Neural cell (in vitro differentiated cells): ENCODE data around the gene IL24. TPM values are rescaled to one million over a fixed set of nuclear protein-coding genes. Genes with fewer than 3 reads are reported as not detected.

ENCODE experiments used
- H2AFZ ChIP-seq: fragments of 200-600, 300-800 bp; sonication (generic), shearing (Covaris generic); 2 replicates; pipeline ENCODE4 v1.6.0; 2014; ENCODE audit warnings: low read depth, mild to moderate bottlenecking, antibody characterized with exemption, low read length, moderate library complexity
- H3F3A ChIP-seq: fragments of 200-600 bp; shearing (Covaris generic); 2 replicates; pipeline ENCODE4 v1.6.1; 2016; ENCODE audit warnings: mild to moderate bottlenecking, moderate library complexity, mixed read lengths, antibody characterized with exemption, low read length; ENCODE audit not compliant: insufficient read depth, poor library complexity, severe bottlenecking
- H3K27ac ChIP-seq: fragments of 200-600, 300-800 bp; sonication (generic), shearing (Covaris generic); 2 replicates; pipeline ENCODE4 v1.5.1; 2014; ENCODE audit warnings: mild to moderate bottlenecking, low read length, moderate library complexity
- H3K27me3 ChIP-seq: fragments of 300-800, 200-600 bp; sonication (generic), shearing (Covaris generic); 2 replicates; pipeline ENCODE4 v1.6.0; 2014; ENCODE audit warnings: mild to moderate bottlenecking, low read depth, low read length, moderate library complexity; ENCODE audit not compliant: insufficient read depth
- H3K36me3 ChIP-seq: fragments of 300-800, 200-600 bp; sonication (generic), shearing (Covaris generic); 2 replicates; pipeline ENCODE4 v1.5.1; 2014; ENCODE audit warnings: mild to moderate bottlenecking, antibody characterized with exemption, low read length, moderate library complexity; ENCODE audit not compliant: insufficient read depth
- H3K4me2 ChIP-seq: fragments of 300-800, 200-600 bp; sonication (generic), shearing (Covaris generic); 2 replicates; pipeline ENCODE4 v1.6.0; 2014; ENCODE audit warnings: mild to moderate bottlenecking, low read length
- H3K4me3 ChIP-seq: fragments of 300-800, 200-600 bp; sonication (generic), shearing (Covaris generic); 2 replicates; pipeline ENCODE4 v1.5.1; 2014; ENCODE audit warnings: mild to moderate bottlenecking, low read length, moderate library complexity
- H3K79me2 ChIP-seq: fragments of 200-600 bp; shearing (Covaris generic); replicated peaks from 2 replicates; pipeline ENCODE4 v1.6.0; 2014; ENCODE audit warnings: mild to moderate bottlenecking, low read length, moderate library complexity; ENCODE audit not compliant: insufficient read depth
- H3K9ac ChIP-seq: fragments of 300-800, 200-600 bp; sonication (generic), shearing (Covaris generic); 2 replicates; pipeline ENCODE4 v1.6.1; 2016; ENCODE audit warnings: mild to moderate bottlenecking, low read length, mixed read lengths
- H3K9me2 ChIP-seq: fragments of 200-600 bp; shearing (Covaris generic); 2 replicates; pipeline ENCODE4 v1.6.1; 2016; ENCODE audit warnings: mild to moderate bottlenecking, low read length, mixed read lengths; ENCODE audit not compliant: insufficient read depth
- H3K9me3 ChIP-seq: fragments of 200-600, 300-800 bp; sonication (generic), shearing (Covaris generic); 2 replicates; pipeline ENCODE4 v1.6.1; 2016; ENCODE audit warnings: mild to moderate bottlenecking, mixed run types, low read length, moderate library complexity, mixed read lengths
- H4K20me1 ChIP-seq: fragments of 200-600 bp; shearing (Covaris generic); 2 replicates; pipeline ENCODE4 v1.6.1; 2016; ENCODE audit warnings: mild to moderate bottlenecking, mixed run types; ENCODE audit not compliant: insufficient read depth
- CTCF ChIP-seq: fragments of 450-650 bp; IDR thresholded peaks from 2 replicates; pipeline ENCODE4 v1.5.1; 2014; ENCODE audit warnings: antibody characterized with exemption, mild to moderate bottlenecking, moderate library complexity; ENCODE audit not compliant: poor library complexity, severe bottlenecking
- EP300 ChIP-seq: fragments of 450-650 bp; conservative IDR thresholded peaks from 2 replicates; pipeline ENCODE4 v1.6.1; 2014; ENCODE audit warnings: antibody characterized with exemption, mild to moderate bottlenecking, moderate library complexity; ENCODE audit not compliant: poor library complexity, severe bottlenecking
- EZH2 ChIP-seq: fragments of 200-600, 300-800 bp; shearing (Covaris generic), sonication (generic); IDR thresholded peaks from 2 replicates; pipeline ENCODE4 v1.6.1; 2014; ENCODE audit warnings: antibody characterized with exemption, low read length, borderline replicate concordance, mild to moderate bottlenecking; ENCODE audit not compliant: insufficient read depth, poor library complexity, severe bottlenecking
- MXI1 ChIP-seq: fragments of 450-650 bp; conservative IDR thresholded peaks from 2 replicates; pipeline ENCODE4 v1.6.1; 2014; ENCODE audit warnings: antibody characterized with exemption, mild to moderate bottlenecking; ENCODE audit not compliant: poor library complexity, severe bottlenecking
- POLR2AphosphoS5 ChIP-seq: IDR thresholded peaks from 2 replicates; pipeline ENCODE4 v1.6.1; 2012
- RAD21 ChIP-seq: fragments of 450-650 bp; conservative IDR thresholded peaks from 2 replicates; pipeline ENCODE4 v1.6.1; 2014; ENCODE audit warnings: antibody characterized with exemption, mild to moderate bottlenecking, moderate library complexity
- REST ChIP-seq: IDR thresholded peaks from 2 replicates; pipeline ENCODE4 v1.6.1; 2012; ENCODE audit warnings: borderline replicate concordance
- SMC3 ChIP-seq: fragments of 450-650 bp; conservative IDR thresholded peaks from 2 replicates; pipeline ENCODE4 v1.6.1; 2014; ENCODE audit warnings: antibody characterized with exemption, mild to moderate bottlenecking, moderate library complexity; ENCODE audit not compliant: poor library complexity
- TAF1 ChIP-seq: IDR thresholded peaks from 2 replicates; pipeline ENCODE4 v1.6.1; 2012; ENCODE audit warnings: low read depth
- polyA plus RNA-seq: library from polyadenylated mRNA; depleted of rRNA; stranded (reverse); fragments of >200 nt; gene quantifications from 2 replicates; pipeline ENCODE4 v1.2.3, GENCODE V29; 2014

Gene IL24
- polyA plus RNA-seq, 1 donor from 2014 or later, result not detected

- Histone ChIP-seq H3K9ac (no peak overlapping the region), H4K20me1 (no peaks in the 10 kb centered on the region), H3K27me3 (no peaks in the 10 kb centered on the region), H3K4me2 (no peak overlapping the region), H3F3A (no peaks in the 10 kb centered on the region), H3K36me3 (no peaks in the 10 kb centered on the region), H3K9me2 (no peaks in the 10 kb centered on the region), H2AFZ (no peak overlapping the region), H3K79me2 (no peaks in the 10 kb centered on the region), H3K9me3 (no peaks in the 10 kb centered on the region), H3K27ac (no peak overlapping the region), H3K4me3 (no peak overlapping the region)
- TF ChIP-seq EZH2 (no peak), REST (no peak), EP300 (no peak), TAF1 (no peak), MXI1 (no peak), RAD21 (no peak), POLR2AphosphoS5 (no peak), SMC3 (no peak), CTCF (no peak)
Observed at GRCh38 chr1:206873603-206874188, 23.5 kb upstream of the IL24 start.

- H3K9me2 ChIP-seq, result no peaks in the 10 kb centered on the region
- H3K9me3 ChIP-seq, result no peaks in the 10 kb centered on the region
- no peak for TF ChIP-seq CTCF
- TF ChIP-seq TAF1, result no peak
- no peak for TF ChIP-seq REST
- TF ChIP-seq EP300, result no peak
- no peak for TF ChIP-seq RAD21
- no peak for TF ChIP-seq POLR2AphosphoS5
- no peak for TF ChIP-seq MXI1
- TF ChIP-seq SMC3, result no peak
- no peak for TF ChIP-seq EZH2
- no peaks in the 10 kb centered on the region for H3F3A ChIP-seq
- no peaks in the 10 kb centered on the region for H3K27me3 ChIP-seq
- H3K4me3 ChIP-seq, result no peak overlapping the region
- no peak overlapping the region for H2AFZ ChIP-seq
- H3K79me2 ChIP-seq, result no peaks in the 10 kb centered on the region
- no peak overlapping the region for H3K4me2 ChIP-seq
- H4K20me1 ChIP-seq, result no peaks in the 10 kb centered on the region
- H3K36me3 ChIP-seq, result no peaks in the 10 kb centered on the region
- H3K9ac ChIP-seq, result no peak overlapping the region
- no peak overlapping the region for H3K27ac ChIP-seq
Observed at GRCh38 chr1:206875752-206876377, 21.4 kb upstream of the IL24 start.
